ENCODE results near the gene SMIM10L2A.
"Not testable (repeated sequence)": the region's sequence is repeated elsewhere in the genome, so short reads cannot be mapped to it uniquely, and the experiment has no call there.

Gene SMIM10L2A

DNA sequence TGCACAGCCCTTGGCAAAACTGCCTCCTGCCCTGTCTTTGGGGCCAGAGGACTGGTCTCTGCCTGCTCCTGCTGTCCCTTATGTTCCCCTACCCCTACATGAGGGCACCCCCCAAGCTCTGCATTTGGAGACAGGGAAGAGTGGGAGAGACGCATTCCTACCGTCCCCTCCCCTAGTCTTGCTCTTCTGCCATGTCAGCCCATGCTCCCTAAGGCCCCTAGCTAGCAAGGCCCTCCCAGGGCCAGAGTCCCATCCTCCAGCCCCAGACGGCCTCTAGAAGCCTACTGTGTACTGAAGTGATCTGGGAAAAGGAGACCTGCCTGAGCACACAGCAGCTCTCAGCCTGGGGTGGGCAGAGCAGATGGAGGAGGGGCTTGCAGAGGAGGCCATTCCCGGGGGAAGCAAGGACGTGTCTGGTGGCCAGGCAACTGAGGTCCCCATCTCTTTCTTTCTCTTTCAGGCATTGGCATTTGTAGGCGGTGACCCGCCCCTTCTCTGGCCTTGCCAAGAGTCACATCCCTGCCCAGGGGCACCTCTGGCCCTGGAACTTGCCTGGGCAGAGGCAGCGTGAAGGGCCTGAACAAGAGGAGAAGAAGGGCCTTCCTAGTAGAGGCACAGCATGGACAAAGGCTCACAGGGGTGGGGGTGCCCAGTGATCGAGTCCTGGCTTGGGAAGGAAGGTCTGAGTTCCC is 1.6 kb downstream of the SMIM10L2A start:
- not testable (repeated sequence) for DNase-seq (ENCODE audit: low spot score)

DNA sequence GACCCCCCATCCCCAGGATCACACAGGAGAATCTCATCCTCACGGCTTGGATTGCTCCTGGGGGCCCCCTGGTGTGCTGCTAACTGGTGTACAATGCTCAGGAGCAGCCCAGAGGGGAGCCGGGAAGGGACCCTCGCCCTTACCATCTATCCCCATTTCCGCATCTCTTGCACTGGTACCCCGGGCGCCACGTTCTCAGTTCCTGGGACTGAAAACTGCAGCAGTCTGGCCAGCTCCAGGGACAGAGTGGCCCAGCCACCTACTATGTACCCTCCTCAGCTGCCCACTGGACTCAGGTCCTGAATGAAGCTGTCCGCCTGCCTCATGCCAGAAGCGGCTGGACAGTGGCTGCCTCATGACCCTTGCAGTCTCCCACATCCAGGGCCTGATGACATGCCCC is 2.7 kb downstream of the SMIM10L2A start:
- DNase-seq (ENCODE audit: low spot score): no peak

DNA sequence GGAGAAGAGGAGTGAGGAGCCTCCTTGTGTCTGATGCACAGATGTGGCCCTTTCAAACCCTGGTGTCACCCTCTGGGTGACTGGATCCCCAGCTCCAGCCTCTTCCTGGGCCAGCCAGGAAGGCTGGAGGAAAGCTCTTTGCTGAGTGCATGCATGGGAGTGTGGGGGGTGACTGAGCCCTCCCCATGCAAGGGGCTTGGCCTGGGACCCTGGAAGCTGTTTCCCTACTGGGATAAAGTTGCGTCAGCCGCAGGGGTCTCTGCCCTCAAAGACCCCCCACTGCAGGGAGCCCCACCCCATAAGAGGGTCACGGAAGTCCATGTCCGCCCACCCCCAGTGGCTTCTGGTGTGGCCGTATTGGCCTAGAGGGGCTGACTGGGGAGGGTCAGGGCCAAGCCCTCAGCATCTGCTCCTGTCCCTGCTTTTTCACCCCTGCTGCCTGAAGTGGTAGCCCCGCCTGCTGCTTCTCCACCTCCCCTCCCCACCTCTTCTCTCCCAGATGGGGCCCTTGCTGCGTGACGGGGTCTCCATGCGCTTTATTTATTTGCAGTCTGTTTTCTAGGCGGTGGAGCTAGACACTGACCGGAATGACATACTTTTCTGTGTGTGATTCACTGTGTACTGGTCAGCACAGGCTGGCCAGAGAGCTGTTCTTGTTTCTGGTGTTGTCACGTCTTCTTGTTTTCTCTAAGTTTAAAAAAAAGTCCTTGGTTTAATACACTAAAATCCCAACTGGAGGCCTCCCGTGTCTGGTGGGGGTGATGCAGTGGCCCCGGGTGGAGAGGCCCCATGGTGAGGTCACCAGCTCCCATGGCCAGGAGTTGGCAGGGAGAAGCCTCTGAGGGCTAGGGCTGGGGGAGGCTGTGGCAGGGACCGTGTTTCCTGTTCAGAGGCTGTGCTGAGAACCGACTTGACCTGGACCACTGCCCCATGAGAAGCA is 3.6 kb downstream of the SMIM10L2A start:
- no peak for DNase-seq (ENCODE audit: low spot score)

DNA sequence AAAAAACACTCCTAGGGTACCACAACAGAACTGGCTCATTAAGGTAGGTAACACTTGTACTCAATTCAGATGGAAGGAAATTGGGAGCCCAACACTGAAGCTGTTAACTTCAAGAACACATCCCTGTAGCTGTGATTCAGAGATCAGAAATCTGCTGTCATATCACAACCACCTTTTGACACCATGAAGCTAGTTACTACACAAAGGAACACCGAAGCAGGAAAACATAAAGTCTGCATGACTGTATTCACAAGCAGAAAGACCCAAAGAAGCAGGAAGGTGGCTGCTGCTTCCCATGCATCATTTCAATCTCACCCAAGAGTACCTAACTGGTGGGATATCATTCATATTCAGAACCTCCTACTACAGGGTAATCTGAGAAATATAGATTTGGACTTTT is 7.7 kb downstream of the SMIM10L2A start:
- no peak for DNase-seq (ENCODE audit: low spot score)

DNA sequence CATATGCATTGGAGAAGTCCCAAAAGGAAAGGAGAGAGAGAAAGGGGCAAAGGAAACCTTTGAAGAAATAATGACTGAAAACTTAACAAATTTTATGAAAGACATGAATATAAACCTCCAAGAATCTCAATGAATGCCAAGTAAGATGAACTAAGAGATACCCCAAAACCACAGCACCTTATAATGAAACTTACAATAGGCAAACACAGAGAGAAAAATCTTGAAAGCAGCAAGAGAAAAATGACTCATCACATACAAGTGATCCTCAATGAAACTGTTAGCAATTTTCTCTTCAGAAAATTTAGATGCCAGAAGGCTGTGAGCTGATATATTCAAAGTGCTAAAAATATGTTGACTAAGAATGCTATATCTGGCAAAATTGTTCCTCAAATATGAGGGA is 10.1 kb downstream of the SMIM10L2A start:
- DNase-seq (ENCODE audit: low spot score): no peak

DNA sequence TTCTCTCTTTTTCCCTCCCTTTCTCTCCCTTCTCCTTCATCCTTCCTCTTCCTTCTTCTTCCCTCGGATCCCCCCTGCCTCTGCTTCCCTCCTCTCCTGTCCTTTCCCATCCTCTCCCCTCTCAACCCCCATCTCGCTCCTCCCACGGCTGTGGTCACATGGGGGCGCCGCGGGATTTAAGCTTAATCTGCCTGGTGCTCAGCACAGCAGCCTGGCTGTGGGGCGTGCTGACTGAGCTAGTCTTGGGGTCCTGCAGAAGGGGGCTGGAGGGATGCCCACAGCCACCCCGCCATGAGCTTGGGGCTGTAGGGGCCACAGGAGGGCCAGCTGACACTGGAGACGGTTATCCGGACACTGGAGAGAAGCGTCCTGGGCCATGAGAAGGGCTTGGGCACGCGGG is 10.7 kb downstream of the SMIM10L2A start:
- DNase-seq (ENCODE audit: low spot score): no peak

DNA sequence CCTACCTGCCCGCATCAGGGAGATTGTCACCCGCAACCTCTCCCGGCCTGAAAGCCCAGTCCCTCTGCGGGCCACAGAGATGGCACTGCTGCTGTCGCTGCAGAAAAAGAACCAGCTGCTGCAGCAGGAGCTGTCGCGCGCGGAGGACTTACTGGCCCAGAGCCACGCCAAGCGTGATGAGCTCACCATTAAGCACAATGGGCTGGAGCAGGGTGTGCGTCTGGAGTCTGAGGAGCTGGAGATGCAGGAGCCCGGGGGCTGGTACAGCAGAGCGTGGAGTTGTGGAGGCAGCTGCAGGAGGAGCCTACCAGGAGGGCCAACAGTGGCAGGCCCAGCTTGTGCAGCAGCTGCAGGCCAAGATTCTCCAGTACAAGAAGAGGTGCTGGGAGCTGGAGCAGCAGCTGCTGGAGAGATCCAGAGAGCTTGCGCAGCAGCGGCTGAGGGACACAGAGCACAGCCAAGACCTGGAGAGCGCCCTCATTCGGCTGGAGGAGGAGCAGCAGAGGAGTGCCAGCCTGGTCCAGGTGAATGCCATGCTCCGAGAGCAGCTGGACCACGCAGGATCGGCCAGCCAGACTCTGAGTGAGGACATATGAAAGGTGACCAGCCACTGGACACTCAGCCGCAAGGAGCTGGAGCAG is 11.3 kb downstream of the SMIM10L2A start:
- DNase-seq (ENCODE audit: low spot score): no peak

DNA sequence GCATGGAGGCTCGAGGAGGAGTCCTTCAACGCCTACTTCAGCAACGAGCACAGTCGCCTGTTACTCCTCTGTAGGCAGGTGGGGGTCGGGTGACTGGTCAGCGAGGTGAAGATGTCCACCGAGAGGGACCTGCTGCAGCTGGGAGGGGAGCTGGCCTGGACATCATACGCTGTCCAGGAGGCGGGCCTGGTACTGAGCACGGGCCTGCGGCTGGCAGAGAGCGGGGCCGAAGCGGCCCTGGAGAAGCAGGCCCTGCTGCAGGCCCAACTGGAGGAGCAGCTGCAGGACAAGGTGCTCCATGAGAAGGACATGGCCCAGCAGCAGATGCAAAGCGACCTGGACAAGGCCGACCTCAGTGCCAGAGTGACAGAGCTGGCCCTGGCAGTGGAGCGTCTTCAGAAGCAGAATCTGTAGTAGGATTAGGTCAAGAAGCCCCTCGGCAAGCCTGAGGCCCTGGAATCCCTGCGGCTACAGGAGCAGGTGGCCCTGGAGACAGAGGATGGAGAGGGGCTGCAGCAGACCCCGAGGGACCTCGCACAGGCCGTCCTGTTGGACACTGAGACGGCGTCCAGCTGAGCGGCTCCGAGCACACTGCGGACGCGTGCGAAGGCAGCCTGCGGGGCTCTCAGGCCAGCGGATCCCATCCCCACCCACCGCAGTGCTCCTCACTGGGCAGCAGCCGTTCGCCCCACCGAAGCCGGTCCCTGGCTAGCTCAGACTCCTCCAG is 11.9 kb downstream of the SMIM10L2A start:
- no peak for DNase-seq (ENCODE audit: low spot score)

DNA sequence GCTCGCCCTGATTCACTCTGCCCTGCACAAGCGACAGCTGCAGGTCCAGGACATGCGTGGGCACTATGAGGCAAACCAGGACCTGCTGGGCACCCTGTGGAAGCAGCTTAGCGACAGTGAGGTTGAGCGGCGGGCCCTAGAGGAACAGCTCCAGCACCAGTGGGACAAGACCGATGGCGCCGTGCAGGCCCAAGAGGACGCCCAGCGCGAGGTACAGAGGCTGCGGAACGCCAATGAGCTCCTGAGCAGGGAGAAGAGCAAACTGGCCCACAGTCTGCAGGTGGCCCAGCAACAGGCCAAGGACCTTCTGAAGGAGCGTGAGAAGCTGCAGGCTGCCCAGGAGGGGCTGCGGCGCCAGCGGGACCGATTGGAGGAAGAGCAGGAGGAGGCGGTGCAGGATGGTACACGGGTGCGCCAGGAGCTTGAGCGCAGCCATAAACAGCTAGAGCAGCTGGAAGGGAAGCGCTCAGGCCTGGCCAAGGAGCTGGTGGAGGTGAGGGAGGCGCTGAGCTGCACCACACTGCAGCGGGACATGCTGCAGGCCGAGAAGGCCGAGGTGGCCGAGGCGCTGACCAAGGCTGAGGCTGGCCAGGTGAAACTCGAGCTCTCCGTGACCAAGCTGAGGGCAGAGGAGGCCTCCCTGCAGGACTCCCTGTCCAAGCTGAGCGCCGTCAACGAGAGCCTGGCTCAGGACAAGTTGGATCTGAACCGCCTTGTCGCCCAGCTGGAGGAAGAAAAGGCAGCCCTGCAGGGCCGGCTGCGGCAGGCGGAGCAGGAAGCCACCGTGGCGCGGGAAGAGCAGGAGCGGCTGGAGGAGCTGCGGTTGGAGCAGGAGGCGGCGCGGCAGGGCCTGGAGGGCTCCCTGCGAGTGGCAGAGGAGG is 12.8 kb downstream of the SMIM10L2A start:
- no peak for DNase-seq (ENCODE audit: low spot score)

DNA sequence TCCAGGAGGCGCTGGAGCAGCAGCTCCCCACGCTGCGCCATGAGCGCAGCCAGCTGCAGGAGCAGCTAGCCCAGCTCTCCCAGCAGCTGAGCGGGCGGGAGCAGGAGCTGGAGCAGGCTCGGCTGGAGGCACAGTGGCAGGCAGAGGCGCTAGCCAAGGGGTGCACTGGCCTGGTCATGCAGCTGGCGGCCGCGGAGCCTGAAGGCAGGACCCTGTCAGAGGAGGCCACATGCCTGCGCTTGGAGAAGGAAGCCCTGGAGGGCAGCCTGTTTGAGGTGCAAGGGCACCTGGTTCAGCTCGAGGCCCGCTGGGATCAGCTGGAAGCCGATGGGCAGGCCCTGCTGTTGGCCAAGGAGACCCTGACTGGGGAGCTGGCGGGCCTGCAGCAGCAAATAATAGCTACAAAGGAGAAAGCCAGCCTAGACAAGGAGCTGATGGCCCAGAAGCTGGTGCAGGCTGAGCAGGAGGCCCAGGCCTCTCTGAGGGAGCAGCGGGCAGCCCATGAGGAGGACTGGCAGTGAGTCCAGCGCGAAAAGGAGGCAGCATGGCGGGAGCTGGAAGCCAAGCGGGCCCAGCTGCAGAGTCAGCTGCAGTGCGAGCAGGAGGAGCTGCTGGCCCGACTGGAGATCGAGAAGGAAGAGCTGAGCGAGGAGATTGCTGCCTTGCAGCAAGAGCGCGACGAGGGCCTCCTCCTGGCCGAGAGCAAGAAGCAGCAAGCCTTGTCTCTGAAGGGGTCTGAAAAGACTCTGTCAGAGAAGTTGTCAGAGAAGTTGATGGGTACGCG is 13.6 kb downstream of the SMIM10L2A start:
- DNase-seq (ENCODE audit: low spot score): no peak

DNA sequence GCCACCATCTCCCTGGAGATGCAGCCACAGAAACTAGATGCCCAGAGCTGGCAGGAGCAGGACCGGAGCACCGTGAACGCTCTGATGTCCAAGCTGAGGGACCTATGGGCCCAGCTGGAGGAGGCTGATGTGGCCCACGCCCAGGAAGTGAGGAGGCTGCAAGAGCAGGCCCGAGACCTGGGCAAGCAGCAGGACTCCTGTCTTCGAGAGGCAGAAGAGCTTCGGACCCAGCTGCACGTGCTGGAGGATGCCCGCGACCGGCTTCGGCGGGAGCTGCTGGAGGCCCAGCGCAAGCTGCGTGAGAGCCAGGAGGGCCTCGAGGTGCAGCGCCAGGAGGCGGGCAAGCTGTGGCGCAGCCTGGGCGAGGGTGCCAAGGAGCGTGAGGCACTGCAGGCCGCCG is 14.2 kb downstream of the SMIM10L2A start:
- no peak for DNase-seq (ENCODE audit: low spot score)

DNA sequence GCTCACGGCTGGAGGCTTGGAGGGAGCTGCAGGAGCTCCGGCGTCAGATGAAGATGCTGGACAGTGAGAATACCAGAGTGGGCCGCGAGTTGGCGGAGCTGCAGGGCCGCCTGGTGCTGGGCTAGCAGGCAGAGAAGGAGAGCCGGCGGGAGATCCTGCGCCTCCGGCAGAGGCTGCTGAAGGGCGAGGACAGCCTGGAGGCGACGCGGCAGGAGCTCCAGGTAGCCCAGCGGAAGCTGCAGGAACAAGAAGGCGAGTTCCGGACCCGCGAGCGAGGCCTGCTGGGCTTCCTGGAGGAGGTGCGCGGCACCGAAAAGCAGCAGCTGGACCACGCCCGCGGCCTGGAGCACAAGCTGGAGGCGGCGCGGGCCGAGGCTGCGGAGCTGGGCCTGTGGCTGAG is 14.7 kb downstream of the SMIM10L2A start:
- DNase-seq (ENCODE audit: low spot score): no peak

DNA sequence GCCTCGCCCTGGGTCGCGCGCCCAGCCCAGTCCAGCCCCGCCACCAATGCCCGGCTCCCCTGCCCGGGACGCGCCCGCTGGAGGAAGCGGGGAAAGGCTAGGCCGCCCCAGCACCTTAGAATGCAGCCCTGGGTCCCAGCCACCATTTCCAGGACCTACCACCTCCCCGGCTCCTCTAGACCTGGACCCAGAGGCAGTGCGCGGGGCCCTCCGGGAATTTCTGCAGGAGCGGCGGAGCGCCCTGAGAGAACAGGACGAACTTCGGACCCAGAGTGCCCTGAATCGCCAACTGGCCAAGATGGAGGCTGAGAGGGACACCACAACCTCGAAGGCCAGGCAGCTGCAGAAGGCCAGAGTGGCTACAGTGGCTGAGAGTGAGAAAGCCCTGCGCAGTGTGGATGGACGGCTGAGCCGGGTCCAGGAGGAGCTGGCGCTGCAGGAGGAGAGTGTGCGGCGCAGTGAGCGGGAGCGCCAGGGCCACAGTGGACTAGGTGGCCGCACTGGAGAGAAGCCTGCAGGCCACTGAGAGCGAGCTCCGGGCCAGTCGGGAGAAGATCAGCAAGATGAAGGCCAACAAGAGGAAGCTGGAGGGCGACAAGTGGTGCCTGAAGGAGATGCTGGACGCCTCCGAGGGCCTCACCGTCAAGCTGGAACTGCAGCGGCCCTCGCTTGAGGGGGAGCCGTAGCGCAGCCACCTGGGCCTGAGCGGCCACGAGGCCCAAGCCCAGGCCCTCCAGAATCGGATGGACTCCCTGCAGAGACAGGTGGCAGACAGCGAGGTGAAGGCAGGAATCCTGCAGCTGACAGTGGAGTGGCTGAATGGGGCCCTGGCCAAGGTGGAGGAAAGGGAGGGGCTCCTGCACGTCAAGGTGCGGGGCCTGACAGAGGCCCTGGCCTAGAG is 15.5 kb downstream of the SMIM10L2A start:
- no peak for DNase-seq (ENCODE audit: low spot score)

DNA sequence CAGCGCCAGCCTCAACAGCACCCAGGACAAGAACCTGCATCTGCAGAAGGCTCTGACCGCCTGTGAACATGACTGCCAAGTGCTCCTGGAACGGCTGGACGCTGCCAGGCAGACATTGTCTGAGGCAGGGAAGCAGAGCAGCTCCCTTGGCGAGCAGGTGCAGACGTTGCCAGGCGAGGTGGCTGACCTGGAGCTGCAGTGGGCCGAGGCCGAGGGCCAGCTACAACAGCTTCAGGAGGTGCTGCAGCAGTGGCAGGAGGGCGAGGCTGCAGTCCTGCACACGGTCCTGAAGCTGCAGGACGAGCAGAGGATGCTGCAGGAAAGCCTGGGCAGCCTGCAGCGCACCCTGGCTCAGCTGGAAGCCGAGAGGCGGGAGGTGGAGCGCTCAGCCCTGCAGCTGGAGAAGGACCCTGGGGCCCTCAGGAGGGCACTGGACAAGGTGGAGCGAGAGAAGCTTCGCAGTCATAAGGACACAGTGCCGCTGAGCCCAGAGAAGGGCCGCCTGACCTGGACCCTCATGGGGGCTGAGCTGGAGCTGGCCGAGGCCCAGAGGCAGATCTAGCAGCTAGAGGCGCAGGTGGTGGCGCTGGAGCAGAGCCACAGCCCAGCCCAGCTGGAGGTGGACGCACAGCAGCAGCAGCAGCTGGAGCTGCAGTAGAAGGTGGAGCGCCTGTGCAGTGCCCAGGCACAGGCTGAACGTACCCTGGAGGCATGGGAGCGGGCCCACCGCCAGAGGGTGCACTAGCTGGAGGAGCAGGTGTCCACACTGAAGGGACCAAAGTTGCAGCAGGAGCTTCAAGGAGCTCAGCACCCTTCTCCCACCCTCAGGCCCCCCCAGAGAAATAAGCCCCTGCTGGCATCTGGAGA is 16.4 kb downstream of the SMIM10L2A start:
- DNase-seq (ENCODE audit: low spot score): peak; percentile 46

DNA sequence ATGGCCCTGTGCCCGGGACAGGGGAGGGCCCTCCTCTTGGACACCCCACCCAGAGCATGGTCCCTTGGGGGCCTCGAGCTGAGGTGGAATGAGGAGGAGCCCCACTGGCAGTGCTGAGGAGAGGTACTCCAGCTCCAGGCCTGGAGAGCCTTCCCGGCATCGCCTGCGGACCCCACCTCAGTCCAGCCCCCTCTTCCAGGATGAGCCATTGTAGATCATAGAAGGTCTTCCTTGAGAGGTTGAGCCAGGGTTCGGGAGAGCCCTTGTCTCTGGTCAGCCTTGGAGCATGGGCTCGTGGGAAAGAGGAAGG is 16.9 kb downstream of the SMIM10L2A start:
- DNase-seq (ENCODE audit: low spot score): no peak

DNA sequence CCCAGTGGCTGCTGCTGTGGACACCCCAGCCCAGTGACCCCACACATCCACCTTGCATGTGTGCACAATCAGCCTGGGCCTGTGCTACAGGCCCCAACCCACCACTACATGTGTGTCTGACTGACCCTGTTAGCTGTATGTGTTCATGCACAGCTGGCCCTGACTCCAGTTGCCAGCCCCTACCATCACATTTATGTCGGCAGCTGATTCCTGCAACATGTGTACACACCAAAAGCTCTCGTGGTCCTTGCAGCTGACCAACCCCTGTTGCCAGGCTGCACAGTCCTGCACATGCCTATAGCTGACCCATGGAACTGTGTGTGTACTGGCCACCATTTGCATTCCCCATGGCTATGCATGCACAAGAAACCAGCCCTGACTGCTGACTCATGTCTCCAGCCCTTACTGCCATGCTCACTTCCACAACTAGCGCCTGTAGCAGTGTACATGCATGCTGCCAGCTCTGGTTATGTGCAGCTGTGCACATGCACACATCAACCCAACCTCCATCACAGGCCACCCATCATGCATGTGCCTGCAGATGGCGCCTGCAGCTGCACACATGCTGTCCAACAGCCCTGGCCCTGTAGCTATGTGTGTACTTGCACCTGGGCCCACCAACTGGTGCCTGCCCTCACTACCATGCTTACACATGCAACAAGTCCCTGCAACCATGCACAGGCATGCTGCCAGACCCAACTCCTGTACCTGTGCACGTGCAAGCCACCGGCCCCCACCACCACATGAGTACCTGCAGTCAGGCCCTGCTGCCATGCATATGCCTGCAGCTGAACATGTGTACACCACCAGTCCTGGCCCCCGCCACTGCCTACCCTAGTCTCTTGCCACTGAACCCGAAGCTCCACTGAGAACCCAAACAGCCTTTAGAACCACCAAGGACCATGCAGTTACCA is 28.1 kb downstream of the SMIM10L2A start:
- DNase-seq (ENCODE audit: low spot score): no peak

DNA sequence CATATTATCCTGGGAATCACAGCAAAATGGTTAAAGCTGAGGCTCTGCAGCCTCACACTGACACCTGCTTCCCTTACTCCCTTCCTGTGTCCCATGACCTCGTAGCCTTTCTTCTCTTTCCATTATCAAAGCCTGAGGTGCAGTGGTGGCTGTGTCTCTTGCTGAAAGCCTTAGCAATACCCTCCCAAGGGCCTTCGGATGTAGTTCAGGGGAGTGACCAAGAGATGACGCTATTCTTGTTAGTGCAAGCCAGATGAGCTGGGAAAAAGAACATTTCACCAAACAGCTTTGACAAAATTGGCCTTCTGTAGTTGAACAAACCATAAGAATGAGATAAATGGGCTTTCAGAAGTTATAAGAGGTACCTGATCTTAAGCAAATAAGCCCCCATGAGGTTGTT is 31.6 kb downstream of the SMIM10L2A start:
- no peak for DNase-seq (ENCODE audit: low spot score)

All from NAMALWA (cell line).